Bone marrow (tissue), 2 donors: Measurements from ENCODE around the gene TMTC2.
A peak's percentile ranks its signal among the peaks of the same experiment; 100 is the strongest.

Experiments
- DNase-seq, 2 donors: peaks; one replicate each; lab custom pipeline; 2025; lab: John Stamatoyannopoulos, UW

Gene TMTC2

DNA sequence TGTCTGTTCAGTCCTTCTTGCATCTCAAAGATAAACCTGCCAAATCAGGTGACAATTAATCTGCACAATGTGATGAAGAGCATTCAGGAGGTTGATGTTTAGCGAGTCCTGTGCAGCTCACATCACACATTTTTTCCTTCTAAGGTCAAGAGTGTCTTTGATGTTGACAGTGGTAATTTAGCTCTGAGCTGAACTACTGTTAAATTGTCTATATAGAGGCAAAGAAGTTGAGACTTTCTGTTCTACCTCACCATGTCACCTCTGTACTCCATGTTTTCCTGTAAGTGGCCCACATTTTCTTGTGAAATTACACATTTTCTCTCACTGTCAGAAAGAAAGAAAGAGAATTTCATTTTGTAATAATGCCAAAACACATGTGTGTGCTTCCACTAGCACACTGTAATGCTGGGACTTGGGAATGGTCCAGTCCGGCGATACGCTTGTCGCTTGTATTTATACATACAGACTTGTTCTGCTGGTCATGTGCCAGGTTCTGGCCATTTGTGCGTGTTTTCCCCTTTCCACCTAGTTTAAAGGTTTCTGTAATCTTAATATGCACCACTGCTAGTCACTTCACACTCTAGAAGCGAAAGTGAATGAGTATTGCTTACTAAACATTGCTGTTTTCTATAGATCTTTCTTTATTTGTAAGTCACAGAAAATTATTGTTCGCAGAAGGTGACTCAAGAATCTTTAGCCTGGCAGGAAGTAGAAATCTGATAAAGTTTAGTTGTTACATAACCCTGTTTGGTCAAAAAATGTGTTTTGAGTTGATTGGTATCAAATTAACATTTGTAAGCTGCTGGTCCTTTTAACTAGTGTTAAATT lies 328.9 kb downstream of the TMTC2 start:
- no peak for DNase-seq

DNA sequence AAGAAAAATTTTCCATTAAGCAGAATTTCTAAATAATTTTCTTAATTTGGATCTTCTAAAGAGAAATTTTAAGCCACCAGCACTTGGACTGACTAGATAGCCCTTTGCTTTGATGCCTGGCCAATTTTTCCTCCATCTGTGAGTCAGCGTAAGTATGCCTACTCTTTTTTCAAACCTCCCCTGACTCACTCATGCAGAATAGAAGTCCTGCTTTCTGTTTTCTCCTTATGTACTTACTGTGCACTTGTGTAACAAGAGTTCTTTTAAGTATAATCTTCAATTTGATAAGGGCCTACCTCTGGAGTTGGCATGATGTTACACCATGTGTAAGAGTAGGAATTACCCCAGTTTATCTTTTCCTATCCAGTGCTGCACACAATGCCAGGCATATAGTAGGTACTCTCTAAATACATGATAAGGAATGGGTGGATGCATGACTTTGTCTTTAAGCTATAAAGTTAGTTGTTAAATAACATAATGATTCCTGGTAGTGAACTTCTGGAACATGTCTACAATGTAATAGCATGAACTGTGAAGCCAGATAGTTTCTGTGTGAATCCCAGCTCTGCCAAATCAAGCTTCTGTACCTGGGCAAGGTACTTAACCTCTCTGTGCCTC lies 329.6 kb downstream of the TMTC2 start:
- DNase-seq = peak in 1 of 2 donors; percentile 26

DNA sequence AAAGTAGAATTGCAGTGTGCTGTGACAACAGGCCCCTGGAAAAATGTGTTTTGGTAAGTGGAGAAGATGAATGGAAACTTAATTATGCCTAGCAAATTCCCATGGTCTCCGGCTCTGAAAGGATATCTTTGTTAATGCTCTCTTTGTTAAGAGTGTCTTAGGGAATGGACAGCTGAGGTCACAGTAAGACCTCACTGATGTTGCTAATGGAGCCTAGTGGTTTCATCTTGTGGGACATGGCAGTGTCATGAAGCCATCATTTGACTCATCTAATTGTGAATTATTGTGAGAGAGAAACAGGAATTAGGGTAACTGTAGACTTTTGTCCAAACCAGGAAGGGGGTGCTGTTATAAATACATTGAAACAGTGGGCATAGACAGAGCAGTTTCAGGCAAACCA lies 330.3 kb downstream of the TMTC2 start:
- no peak for DNase-seq

DNA sequence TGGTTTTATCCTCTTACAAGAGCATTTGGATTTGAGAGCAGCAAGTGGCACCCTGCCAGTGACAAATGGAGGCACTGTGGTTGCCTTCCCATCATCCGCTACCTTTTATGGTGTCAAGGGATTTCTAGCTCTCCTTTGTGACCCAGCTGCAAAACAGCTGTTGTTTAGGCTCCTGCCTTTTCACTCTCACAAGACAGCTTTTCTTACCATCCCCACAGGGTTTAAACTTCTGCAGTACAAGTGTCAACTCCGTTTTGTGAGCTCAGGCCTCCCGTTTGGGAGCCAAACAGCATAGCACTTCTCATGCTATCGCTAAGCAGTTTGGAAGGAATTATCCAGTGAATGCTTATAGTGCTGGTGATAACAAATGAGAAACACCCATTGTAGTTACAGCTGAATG lies 331.4 kb downstream of the TMTC2 start:
- DNase-seq = no peak

DNA sequence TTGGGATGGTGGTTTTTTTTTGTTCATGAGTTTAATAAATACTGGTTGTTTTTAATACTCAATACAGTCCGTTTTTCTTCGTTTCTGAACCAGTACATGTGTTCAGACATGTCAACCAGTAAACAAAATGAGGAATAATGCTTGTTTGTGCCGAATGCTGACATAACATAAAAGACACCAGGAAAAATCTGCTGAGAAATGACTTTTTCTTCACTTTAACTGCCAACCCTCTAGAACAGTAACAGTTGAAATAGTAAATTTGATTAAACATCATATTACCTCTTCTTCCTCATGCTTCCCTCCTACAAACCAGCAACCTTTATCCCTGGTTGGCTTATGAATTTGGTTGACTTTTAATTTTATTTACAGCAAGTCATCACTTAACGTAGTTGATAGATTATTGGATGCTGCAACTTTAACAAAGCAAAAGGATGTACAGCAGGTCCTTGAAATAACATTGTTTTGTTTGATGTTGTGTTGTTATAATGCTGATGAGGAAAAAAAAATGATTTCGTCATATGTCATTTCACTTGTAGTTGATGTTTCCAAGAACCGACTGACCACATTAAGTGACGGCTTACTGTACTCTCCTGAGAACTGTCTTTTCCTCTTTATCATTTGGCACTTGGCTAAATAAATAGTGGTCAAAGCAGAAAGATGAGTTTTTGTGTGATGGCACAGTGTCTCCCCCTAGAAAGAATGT lies 340.5 kb downstream of the TMTC2 start:
- no peak for DNase-seq

DNA sequence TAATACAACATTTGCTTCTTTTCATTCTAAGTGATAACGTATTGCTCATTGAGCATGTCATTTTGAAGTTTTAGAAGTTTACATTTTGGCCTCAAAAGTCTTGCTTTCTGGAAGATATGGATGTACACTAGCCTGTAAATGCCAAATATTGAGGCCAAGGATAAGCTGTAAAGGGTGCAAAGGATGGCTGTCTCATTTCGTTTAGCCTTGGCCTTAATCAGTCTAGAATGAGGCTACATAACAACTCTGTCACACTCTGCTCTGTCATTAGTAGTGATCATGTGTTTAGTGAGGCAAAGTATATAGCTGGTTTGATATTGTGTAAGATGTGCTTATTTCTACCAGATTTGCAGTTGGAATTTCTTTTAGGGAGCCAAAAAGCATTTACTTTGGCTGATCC lies 344.5 kb downstream of the TMTC2 start:
- DNase-seq = no peak

DNA sequence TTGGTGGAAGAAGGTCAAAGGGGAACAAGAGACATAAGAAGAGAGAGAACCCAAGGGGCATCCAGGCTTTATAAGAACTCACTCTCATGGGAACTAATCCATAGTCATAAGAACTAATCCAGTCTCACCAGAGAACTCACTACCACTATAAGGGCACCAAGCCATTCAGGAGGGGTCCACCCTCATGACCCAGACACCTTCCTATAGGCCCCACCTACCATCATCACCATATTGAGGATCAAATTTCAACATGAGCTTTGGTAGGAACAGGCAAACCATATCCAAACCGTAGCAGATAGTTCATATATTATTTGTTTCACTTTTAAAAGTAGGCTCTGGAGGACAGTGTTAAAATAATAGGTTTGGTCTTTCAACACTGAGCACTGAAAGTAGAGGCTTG lies 350.1 kb downstream of the TMTC2 start:
- DNase-seq = no peak

DNA sequence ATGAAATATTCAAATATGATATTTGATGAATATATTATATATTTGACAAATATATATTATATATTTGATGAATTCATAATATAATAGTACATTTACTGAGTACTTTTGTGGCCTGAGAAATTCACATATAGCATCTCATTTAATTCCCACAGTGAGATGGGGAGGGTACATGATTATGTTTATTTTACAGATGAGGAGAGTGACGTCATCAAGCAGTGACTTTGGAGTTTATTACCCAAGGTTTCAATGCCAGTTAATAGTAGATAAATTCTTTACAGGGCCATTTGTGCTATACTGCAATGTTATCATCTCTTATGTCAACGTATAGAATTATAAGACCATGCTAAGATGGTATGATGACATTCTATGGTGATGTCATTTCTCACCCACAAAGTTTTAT lies 352.7 kb downstream of the TMTC2 start:
- DNase-seq = no peak

DNA sequence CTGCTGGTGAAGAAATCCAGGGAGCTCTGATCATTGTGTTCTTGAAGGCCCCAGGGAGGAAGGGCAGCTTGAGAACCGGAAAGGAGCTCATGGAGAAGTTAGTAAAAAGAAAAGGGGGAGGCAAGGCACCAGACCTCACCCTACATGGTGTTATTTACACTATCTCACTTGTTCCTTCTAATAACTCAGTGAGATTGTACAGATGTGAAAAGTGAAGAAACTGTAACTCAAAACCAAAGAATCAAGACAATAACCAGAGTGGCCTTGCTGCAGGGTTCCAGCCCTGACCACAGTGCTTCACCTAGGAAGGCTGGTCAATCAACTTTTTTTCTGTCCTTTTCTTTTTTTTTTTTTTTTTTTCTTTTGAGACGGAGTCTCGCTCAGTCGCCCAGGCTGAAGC lies 353.6 kb downstream of the TMTC2 start:
- DNase-seq = no peak

DNA sequence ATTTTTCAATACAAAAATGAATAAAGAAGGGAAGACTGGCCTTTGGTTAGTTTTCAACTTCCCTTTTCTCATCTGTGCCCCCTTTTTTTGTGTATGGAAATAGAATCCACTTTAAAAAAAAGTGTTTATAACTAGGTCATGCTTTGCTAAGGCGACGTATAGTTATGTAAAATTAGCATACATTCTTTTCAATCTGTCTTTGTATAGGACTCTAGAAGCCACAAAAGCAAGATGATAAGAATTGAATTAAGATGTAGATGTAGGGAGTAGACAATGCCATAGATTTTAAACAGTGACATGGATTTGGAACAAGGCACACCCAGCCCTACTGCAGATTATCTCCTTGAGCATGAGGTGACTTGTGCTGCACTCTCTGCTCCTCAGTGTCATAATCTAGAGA lies 354.3 kb downstream of the TMTC2 start:
- no peak for DNase-seq

DNA sequence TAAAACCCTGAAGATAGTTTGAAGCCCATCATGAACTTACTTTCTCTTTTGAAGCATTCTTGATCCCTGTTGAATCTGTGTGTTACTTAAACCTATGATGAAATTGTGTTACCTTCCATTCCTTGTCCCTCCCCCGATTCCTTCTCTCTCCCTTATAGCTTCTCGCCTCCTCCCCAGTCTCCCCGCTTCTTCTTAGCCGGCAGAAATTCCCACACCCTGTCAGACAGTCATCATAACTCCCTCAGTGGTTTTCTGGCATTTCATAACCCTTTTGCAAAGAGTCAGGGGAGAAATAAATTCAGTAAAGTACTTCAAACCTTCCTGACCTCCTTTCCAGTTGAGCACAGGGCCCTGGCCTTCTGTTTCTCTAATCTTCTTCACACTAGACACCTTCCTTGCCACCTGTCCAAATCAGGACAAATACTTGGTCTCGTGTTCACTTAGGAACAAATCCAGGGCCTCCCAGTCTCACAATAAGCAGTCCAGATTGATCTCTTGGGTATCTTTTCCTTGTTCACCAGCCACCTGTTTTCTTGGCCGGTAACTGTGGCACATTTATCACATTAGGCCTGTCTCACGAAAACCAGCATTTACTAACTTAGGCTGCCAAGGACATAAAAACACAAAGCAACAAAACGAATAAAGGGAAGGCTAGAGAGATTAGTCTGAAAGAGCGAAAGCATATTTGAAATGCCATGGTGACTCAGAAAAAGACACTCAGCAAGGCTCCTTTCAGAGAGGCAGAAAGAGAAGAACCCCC lies 355.9 kb downstream of the TMTC2 start:
- no peak for DNase-seq

DNA sequence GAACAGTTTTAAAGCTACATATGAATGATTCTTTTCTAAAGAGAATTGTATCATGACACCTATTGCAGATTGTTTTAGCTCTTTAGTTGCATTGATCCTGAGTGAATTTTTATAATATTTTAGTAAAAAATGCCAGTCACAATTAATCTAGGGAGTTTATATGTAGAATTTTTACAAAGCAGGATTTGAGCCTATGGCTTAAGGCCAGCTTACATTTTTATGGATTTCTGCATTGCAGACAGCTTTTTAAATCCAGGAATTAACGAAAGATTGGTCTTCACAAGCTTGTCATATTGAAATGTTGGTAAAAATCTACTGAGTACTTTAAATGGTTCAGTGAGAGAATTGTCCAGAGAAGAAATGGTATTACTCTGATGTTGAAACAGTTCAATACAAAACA lies 358.0 kb downstream of the TMTC2 start:
- no peak for DNase-seq

DNA sequence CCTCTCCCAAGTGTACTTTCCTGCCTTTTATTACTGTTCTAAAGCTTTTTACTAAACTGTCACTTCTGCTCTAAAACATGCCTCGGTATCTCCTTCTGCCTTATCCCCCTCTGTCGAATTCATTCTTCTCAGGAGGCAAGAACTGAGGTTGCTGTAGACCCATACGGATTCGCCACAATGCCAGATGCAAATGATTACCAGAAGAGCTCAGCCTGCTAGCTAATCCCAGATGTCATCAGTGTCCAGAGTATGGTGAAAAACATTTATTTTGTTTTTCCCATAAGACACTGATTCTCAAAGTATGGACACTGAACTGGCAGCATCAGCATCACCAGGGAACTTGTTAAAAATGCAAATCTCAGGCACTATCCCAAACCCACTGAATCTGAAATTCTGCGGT lies 359.3 kb downstream of the TMTC2 start:
- DNase-seq = no peak

DNA sequence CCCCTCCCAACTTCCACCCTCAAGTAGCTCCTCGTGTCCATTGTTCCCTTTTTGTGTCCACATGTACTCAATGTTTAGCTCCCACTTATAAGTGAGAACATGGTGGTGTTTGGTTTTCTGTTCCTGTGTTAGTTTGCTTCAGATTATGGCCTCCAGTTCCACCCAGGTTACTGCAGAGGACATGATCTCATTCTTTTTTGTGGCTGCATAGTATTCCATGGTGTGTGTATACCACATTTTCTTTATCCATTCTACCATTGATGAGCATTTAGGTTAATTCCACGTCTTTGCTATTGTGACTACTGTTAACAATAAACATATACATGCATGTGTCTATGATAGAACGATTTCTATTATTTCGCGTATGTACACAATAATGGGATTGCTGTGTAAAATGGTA lies 362.6 kb downstream of the TMTC2 start:
- no peak for DNase-seq

DNA sequence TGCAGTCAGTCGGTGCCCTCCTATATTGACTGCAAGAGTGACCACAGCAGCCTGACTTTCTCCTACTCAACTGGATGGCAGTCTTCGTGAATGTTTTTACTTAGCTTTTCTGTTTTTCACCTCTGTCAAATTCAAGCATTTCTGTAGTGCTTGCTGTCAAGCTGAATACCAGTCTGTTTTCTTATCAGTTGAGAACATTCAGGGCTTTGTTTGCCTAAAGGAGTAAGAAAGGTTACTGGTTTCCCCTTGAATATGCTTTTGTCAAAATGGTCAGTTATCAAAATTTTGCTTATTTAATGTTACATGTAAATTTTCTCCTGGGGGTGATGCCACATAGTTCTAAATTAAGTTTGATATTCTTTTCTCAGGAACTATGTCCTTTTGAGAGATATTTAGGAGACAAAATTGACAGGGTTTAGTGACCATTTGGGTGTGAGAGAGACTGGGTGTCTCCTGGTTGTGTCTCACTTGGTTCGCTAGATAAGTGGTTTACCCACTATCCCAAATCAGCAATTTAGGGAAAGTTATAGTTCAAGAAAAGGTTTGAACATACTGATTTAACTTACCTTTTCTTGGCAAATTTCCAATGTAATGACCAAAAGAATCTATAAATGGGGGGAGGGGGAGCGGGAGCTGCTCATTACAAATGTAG lies 366.3 kb downstream of the TMTC2 start:
- DNase-seq = no peak

DNA sequence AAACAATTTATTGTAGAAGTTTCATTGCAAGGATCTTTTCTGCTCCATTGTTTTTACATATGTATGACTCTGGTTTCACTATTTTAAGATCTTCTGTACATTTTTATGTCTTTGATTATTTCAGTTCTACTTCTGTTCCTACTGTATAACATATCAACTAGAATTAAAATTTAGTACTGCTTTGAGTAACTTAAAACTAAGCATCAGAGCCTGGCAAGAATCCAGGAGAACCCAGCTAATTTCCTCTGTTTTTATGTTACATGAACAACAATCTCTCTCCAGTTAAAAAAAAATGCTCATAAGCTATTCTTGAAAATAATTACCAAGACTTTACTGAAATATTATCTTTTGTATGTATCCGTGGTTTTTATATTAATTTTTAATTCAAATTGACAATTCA lies 370.7 kb downstream of the TMTC2 start:
- DNase-seq = no peak

DNA sequence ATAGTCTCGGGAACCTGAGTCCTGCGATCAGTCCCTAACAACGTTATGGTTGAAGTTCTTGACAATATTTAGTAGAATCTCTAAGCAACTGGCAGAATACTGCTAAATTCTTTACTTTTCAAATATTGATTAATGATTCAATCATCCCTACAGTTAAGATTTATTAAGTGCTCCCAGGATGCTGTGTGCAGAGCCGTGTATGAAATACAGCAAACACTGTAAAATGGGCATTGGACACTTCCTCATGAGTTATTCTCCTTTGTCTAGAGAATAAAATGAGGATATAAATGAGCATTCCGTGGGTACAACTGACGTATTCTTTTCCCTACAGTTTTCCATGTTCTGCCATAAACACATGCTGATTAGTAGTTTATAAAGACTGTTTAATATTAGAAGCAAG lies 372.4 kb downstream of the TMTC2 start:
- no peak for DNase-seq

DNA sequence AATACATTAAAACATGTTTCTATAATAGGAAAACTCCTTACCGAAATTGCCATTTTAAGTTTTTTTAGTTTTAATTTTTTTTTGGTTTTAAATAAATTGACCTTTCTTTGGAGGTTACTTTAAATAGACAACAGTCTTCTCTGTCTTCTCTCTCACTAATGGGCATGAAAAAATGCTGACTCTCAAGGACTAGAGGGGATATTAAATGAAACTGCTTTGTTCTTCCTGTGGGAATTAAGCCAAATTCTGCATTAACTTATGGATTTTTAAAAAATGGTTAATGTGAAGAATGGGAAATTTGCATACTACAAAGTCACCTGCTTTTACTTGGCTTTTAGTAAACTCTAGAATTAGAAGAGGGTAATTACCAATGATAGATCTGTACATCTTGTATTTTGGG lies 378.9 kb downstream of the TMTC2 start:
- no peak for DNase-seq

DNA sequence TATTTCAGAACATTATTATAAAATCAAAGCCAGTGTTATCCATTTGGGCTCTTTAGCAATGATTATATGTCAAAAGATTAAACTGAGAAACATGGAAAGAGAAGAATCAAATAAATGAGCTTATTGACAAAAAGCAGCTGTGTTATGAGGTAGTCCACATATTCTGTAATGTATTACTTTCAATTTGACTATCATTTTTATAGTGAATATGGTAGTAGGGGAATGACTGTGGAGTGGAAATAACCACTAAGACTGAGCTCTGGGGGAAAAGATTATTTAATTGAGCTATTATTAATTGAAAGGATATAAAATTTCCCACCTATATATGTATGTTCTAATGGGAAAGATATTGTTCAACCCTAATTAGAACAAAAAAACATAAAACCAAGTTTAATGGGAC lies 381.3 kb downstream of the TMTC2 start:
- DNase-seq = no peak

DNA sequence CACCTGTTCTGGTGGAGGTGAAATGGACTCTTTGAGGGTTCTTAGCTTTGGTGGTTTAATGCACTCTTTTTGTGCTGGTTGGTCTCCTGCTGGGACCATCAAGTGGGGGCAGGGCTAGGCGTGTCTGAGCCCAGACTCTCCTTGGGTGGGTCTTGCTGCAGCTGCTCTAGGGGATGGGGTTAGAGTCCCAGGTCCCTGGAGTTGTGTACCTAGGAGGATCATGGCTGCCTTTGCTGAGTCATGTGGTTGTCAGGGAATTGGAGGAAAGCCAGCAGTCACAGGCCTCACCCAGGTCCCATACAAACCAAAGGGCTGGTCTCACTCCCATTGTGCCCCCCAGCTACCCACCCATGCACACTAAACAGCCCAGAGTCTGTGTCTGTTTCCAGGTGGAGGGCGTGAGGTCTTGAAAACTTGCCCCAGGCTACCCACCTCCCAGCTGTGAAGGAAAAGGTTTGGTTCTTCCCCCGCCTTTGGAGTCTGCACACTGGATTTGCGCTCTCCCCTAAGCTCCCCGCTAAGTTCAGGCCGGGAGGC lies 387.7 kb downstream of the TMTC2 start:
- no peak for DNase-seq

DNA sequence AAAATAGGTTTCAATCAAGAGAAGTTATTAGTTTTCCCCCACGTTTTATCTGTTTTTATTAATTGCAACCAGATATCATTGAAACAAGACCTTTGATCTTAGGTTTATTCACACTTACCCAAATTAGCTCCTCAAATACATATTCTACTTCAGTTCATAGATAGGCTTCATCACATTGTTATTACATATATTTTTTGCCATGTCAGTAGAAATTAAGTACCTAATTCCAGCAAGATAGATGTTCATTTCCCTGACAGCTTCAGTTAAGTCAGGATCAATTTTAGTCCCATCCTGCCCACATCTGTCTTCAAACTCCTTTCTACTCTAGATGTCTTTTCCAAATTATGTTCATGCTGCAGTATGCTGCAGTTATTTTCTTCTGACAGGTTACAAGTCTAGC lies 388.8 kb downstream of the TMTC2 start:
- no peak for DNase-seq

DNA sequence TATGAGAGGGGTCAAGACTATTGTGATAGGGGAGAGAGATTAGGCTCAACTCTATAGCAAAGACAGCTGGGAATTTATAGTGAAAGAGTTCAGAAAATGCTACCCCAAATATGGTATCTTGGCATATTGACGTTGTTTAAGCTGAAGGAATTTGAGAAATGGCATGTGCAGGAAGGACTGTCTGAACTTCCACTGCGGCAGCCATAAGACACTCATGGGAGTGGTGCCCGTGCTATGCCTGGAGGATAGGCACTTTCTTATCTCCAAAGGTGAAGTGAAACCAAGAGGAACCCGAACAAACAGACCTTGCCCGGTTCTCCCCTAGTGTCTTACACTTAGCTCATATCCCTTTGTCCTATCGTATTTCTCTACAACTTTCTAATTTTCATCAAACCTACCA lies 390.3 kb downstream of the TMTC2 start:
- no peak for DNase-seq
